AG09309 (cell line): ENCODE measurements around the gene GPRASP1.
A peak's percentile ranks its signal among the peaks of the same experiment; 100 is the strongest.
"Not testable (repeated sequence)": the region's sequence is repeated elsewhere in the genome, so short reads cannot be mapped to it uniquely, and the experiment has no call there.

Experiments used
- DNase-seq: peaks from one replicate; pipeline ENCODE4 v3.0.0-alpha.2; 2010; ENCODE audit warnings: low read depth
- H3K4me3 ChIP-seq: 2 replicates; pipeline ENCODE4 v1.5.1; 2011; ENCODE audit warnings: mild to moderate bottlenecking, low read depth, low read length, moderate library complexity; ENCODE audit not compliant: control insufficient read depth
- CTCF ChIP-seq: IDR thresholded peaks from 2 replicates; pipeline ENCODE4 v1.5.1; 2011; ENCODE audit warnings: mild to moderate bottlenecking, low read depth, low read length, inconsistent platforms; ENCODE audit not compliant: insufficient read depth, control insufficient read depth; ENCODE audit errors: missing control alignments

GPRASP1 gene

DNA sequence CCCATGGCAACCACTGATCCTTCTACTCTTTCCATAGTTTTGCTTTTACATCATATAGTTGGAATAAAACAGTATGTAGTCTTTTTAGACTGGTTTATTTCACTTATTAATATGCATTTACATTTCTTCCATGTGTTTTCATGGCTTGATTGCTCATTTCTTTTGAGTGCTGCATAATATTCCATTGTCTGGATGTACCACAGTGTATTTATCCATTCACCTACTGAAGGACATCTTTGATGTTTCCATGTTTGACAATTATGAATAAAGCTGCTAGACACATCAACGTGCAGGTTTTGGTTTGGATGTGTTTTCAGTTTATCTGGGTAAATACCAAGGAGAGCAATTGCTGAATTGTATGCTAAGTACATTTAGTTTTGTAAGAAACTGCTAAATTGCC is 13.7 kb upstream of the GPRASP1 start:
- no peak for TF ChIP-seq CTCF
- DNase-seq = no peak
- no peak overlapping the region for H3K4me3 ChIP-seq

DNA sequence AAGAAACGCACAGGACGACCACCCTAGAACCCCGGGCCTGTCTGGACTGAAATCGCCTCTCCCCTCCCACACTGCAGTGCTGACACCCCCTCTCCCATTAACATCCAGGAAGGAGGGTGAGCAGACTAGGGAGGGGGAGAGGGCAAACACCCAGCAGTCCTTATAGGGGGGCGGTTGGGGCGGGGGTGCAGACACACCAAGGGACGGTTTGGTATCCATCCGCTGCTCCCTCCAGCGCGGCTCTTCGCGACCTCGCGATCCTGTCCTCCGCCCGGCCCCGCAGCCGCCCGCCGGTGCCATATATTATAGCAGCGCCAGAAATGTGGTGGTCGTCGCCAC is 411 bp upstream of the GPRASP1 start:
- DNase-seq = no peak
- H3K4me3 ChIP-seq = peak overlapping the region; percentile 67
- TF ChIP-seq CTCF = no peak

DNA sequence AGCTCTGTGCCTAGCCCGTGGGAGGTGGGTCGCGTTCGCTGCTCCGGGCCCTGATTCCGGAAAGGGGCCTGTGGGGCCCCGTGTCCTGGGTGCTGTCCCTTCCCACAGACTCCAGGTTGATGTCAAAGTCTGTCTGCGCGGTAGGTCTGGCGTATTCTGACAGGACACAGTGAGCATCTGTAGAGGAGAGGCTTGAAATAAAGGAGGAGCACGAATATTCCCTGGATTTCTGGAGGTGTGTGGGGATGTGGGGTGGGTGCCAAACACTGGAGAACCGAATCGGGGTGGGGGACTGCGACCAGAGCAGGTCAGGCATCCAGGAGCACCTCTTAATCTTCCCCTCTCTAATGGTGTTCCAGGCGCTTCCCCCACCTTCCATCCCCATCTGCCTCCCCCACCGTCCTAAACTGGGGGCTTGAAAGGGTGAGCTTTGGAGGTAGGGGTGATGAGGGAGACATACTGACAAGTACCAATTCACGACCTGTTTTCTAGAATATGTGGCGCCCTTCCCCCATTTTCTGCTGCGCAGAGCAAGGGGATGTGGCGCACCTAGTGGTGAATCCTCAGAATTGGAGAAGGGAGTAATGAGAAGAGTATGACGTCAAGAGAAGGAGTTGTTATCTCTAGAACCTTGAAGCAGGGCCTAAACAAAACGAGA is 877 bp downstream of the GPRASP1 start:
- peak; percentile 54 for TF ChIP-seq CTCF
- DNase-seq = no peak
- H3K4me3 ChIP-seq = peak overlapping the region; percentile 67

DNA sequence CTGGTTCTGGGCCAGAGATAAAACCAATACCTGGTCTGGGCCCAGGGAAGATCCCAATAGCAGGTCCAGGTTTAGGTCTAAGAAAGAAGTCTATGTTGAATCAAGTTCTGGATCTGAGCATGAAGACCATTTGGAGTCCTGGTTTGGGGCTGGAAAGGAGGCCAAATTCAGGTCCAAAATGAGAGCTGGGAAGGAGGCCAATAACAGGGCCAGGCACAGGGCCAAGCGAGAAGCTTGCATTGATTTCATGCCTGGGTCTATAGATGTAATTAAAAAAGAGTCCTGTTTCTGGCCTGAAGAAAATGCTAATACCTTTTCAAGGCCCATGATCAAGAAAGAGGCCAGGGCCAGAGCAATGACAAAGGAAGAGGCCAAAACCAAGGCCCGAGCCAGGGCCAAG is 3.4 kb downstream of the GPRASP1 start:
- H3K4me3 ChIP-seq = no peak overlapping the region
- DNase-seq = no peak
- TF ChIP-seq CTCF = no peak

GRCh38 chrX:102658556-102658955 is 7.3 kb downstream of the GPRASP1 start:
- DNase-seq = no peak
- no peak overlapping the region for H3K4me3 ChIP-seq
- TF ChIP-seq CTCF = no peak

DNA sequence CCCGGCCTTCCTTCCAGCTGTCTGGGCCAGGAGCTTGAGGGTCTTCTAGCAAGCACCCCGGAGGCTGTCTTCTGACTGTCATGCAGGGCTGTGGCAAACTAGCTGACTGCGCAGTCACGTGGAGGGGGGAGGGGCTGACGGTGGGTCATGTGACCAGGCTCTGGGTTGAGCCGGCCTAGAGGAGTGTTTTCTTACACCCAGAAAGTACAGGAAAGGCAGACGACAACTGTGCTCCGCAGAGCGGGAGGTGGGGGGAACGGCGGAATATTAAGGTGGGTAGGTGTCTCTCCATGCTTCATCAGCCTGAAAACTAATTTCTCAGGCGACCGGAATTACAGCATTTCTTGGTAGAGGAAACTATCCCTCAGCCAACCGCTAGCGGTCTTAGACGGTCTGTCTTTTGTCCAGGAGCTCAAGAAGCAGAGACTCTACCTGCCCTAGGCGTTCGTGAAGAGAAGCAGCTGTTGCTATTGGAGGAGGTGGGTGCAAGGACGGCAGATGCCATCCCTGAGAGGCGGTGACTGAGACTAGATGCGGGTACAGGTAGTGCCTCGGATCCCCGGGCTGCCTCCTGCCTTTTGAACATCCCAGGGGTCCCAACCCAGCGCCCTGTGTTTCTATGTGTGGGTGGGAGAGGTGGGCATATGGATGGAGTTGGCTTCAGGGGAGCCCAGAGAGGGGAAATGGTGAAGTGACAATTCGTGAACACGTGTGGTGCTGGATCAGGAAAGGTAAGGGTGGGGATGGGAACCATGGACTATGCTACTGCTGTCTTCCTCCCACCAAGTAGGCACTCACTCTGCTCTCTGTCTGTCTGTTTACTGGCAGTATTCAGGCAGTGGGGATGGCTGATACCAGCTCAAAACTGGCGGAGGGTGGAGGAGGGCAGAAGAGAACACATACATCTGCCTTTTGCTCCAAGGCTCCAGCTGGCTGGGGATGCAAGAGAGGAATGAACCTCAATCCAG is 8.8 kb downstream of the GPRASP1 start:
- DNase-seq = no peak
- no peak for TF ChIP-seq CTCF
- H3K4me3 ChIP-seq = peak overlapping the region; percentile 41

GRCh38 chrX:102663820-102664219 is 12.5 kb downstream of the GPRASP1 start:
- not testable (repeated sequence) for DNase-seq, H3K4me3 ChIP-seq

- H3K4me3 ChIP-seq, DNase-seq: not testable (repeated sequence)
Measured at GRCh38 chrX:102667034-102667433, 15.8 kb downstream of the GPRASP1 start.
